Thyroid gland (tissue), 4 donors: ENCODE data around the gene PRMT7.

Source experiments
- CTCF ChIP-seq, 6 experiments: fragments of 200-600 bp in 3 of 6; fragments of 450-650 bp in 3 of 6; sonication (generic) in 3 of 6; IDR thresholded peaks; one replicate each; pipeline ENCODE4 v1.5.1; 2016 to 2019; ENCODE audit warnings: antibody characterized with exemption in 6 of 6, mild to moderate bottlenecking in 2 of 6, inconsistent platforms in 1 of 6, moderate library complexity in 1 of 6
- POLR2A ChIP-seq, 2 donors: fragments of 450-650 bp; IDR thresholded peaks; one replicate each; pipeline ENCODE4 v1.6.1; 2017; ENCODE audit warnings: antibody characterized with exemption in 2 of 2, mild to moderate bottlenecking in 2 of 2, moderate library complexity in 1 of 2

GRCh38 chr16:68313116-68313515 is 2.3 kb downstream of the PRMT7 start:
- TF ChIP-seq CTCF (IDR thresholded peaks at IDR 0.05) (no peak), POLR2A (IDR thresholded peaks at IDR 0.05) (no peak)
